GM19025 (cell line): Measurements from ENCODE around the gene SERPIND1.

Experiments
- ATAC-seq: cut with Tn5 transposase; IDR thresholded peaks from one replicate; pipeline ENCODE4 v1.9.1; 2021; ENCODE audit warnings: mild to moderate bottlenecking, low read depth, moderate library complexity; ENCODE audit not compliant: unreplicated experiment

The SERPIND1 gene

GRCh38 chr22:20788627-20789344, 14.9 kb downstream of the SERPIND1 start:
- ATAC-seq, result no peak

- ATAC-seq, result no peak
These were observed 18.5 kb downstream of the SERPIND1 start for GRCh38 chr22:20792221-20792965.

GRCh38 chr22:20792966-20793728, 19.2 kb downstream of the SERPIND1 start:
- no peak for ATAC-seq

GRCh38 chr22:20793748-20794649, 20.1 kb downstream of the SERPIND1 start:
- ATAC-seq, result no peak

- no peak for ATAC-seq
These were observed 20.9 kb downstream of the SERPIND1 start for GRCh38 chr22:20794650-20795413.

GRCh38 chr22:20796731-20797130, 22.8 kb downstream of the SERPIND1 start:
- ATAC-seq, result no peak

GRCh38 chr22:20798218-20798617, 24.3 kb downstream of the SERPIND1 start:
- no peak for ATAC-seq

- ATAC-seq, result no peak
These were observed 25.1 kb downstream of the SERPIND1 start for GRCh38 chr22:20798974-20799373.

- no peak for ATAC-seq
These were observed 25.5 kb downstream of the SERPIND1 start for GRCh38 chr22:20799449-20799848.

- ATAC-seq, result no peak
These were observed 28.5 kb downstream of the SERPIND1 start for GRCh38 chr22:20802452-20802851.

- no peak for ATAC-seq
These were observed 29.1 kb downstream of the SERPIND1 start for GRCh38 chr22:20802922-20803553.

- ATAC-seq, result no peak
These were observed 29.9 kb downstream of the SERPIND1 start for GRCh38 chr22:20803696-20804324.

GRCh38 chr22:20804650-20805049, 30.7 kb downstream of the SERPIND1 start:
- ATAC-seq, result no peak

- ATAC-seq, result no peak
These were observed 32.1 kb downstream of the SERPIND1 start for GRCh38 chr22:20805972-20806471.

GRCh38 chr22:20807315-20807752, 33.4 kb downstream of the SERPIND1 start:
- ATAC-seq, result no peak

GRCh38 chr22:20808844-20809243, 34.9 kb downstream of the SERPIND1 start:
- ATAC-seq, result no peak

- no peak for ATAC-seq
These were observed 35.7 kb downstream of the SERPIND1 start for GRCh38 chr22:20809538-20810185.

GRCh38 chr22:20810645-20811044, 36.7 kb downstream of the SERPIND1 start:
- ATAC-seq, result no peak
